K562 (cell line): ENCODE measurements around the gene TLN1. TPM values are rescaled to one million over a fixed set of nuclear protein-coding genes. Genes with fewer than 3 reads are reported as not detected.

Source experiments
- ATAC-seq: fragments of 200-7000 bp; cut with Tn5 transposase; 3 replicates; pipeline ENCODE4 v1.9.1; 2020; ENCODE audit warnings: moderate library complexity
- BruUV-seq: library from RNA; stranded (reverse); fragments of 400-500 nt; replicated peaks from 2 replicates; lab custom pipeline; 2021; lab: Mats Ljungman, UMichigan
- CTCF ChIA-PET: fragments of 300-600 bp; formaldehyde crosslinking; extraction: SDS; loops from one replicate; lab custom pipeline; 2021; ENCODE audit warnings: low intra/inter-chr PET ratio; lab: Yijun Ruan, JAX
- POLR2A ChIA-PET: fragments of 300-600, 350-650 bp; sonication (Branson Sonifier 250); formaldehyde crosslinking; extraction: SDS; loops from one replicate; lab custom pipeline; 2021; ENCODE audit warnings: antibody characterized with exemption, inconsistent platforms; lab: Yijun Ruan, JAX
- DNase-seq, 4 experiments: peaks; one replicate each; pipeline versions ENCODE4 v3.0.0 to v3.0.0-alpha.2; 2011 to 2018; ENCODE audit warnings: low spot score in 3 of 4, mixed read lengths in 3 of 4; ENCODE audit errors: extremely low read depth in 1 of 4
- FAIRE-seq: peaks from 2 replicates; lab custom pipeline; 2011; peaks lifted over from hg19 to GRCh38; lab: Jason Lieb, UNC
- H2AFZ ChIP-seq: 2 replicates; pipeline ENCODE4 v1.6.0; 2011; ENCODE audit warnings: low read depth, low read length, control low read depth, inconsistent platforms
- H3K27ac ChIP-seq: fragments of 200-600 bp; 3 replicates; pipeline ENCODE4 v1.8.0; 2011; ENCODE audit warnings: low read depth, mild to moderate bottlenecking, control low read depth, inconsistent platforms, low read length, moderate library complexity, mixed read lengths; ENCODE audit errors: extremely low read depth
- H3K27me3 ChIP-seq, 2 experiments: fragments of 300-600 bp in 1 of 2; 2 replicates in 1 of 2; 3 replicates in 1 of 2; pipeline versions ENCODE4 v1.6.0 to v1.8.0; 2011; ENCODE audit warnings: inconsistent platforms in 2 of 2, low read length in 2 of 2, mild to moderate bottlenecking in 1 of 2, mixed read lengths in 1 of 2, moderate library complexity in 1 of 2; ENCODE audit not compliant: control insufficient read depth in 2 of 2, insufficient read depth in 2 of 2
- H3K36me3 ChIP-seq: fragments of 300-600 bp; 3 replicates; pipeline ENCODE4 v1.8.0; 2011; ENCODE audit warnings: mild to moderate bottlenecking, low read length, inconsistent platforms; ENCODE audit not compliant: control insufficient read depth, insufficient read depth
- H3K4me1 ChIP-seq, 2 experiments: fragments of 200-600 bp in 1 of 2; replicated peaks in 1 of 2; 2 replicates in 1 of 2; 3 replicates in 1 of 2; pipeline versions ENCODE4 v1.5.1 to v1.8.0; 2011; ENCODE audit warnings: inconsistent platforms in 2 of 2, low read length in 2 of 2, mild to moderate bottlenecking in 1 of 2, mixed read lengths in 1 of 2, moderate library complexity in 1 of 2; ENCODE audit not compliant: control insufficient read depth in 2 of 2, insufficient read depth in 2 of 2
- H3K4me2 ChIP-seq: 2 replicates; pipeline ENCODE4 v1.6.1; 2011; ENCODE audit warnings: low read length, control low read depth, inconsistent platforms, mixed read lengths; ENCODE audit not compliant: insufficient read depth
- H3K4me3 ChIP-seq: fragments of 200-600 bp; sonication (generic), shearing (Covaris generic); 2 replicates; pipeline ENCODE4 v1.5.1; 2016; ENCODE audit warnings: control low read depth, inconsistent platforms
- H3K79me2 ChIP-seq: fragments of 200-600 bp; 3 replicates; pipeline ENCODE4 v1.8.0; 2011; ENCODE audit warnings: low read length, inconsistent platforms; ENCODE audit not compliant: control insufficient read depth, insufficient read depth
- H3K9ac ChIP-seq, 2 experiments: 2 replicates each; pipeline versions ENCODE4 v1.6.0 to v1.6.1; 2011; ENCODE audit warnings: low read depth in 2 of 2, low read length in 2 of 2, control low read depth in 1 of 2, inconsistent platforms in 1 of 2, mild to moderate bottlenecking in 1 of 2, mixed read lengths in 1 of 2; ENCODE audit not compliant: insufficient read depth in 1 of 2
- H3K9me1 ChIP-seq: one replicate; pipeline ENCODE4 v1.6.0; 2011; ENCODE audit warnings: inconsistent platforms, mild to moderate bottlenecking, low read length, moderate library complexity; ENCODE audit not compliant: control insufficient read depth, insufficient read depth
- H3K9me3 ChIP-seq: replicated peaks from 2 replicates; pipeline ENCODE4 v1.5.1; 2011; ENCODE audit warnings: low read depth, low read length, inconsistent platforms; ENCODE audit not compliant: control insufficient read depth, insufficient read depth
- H4K20me1 ChIP-seq: replicated peaks from 2 replicates; pipeline ENCODE4 v1.6.1; 2011; ENCODE audit warnings: low read length, inconsistent platforms, mixed read lengths; ENCODE audit not compliant: control insufficient read depth, insufficient read depth
- AFF1 ChIP-seq, 2 experiments: fragments of 450-650 bp; IDR thresholded peaks; 2 replicates each; pipeline ENCODE4 v1.6.1; 2018; ENCODE audit warnings: mild to moderate bottlenecking in 2 of 2, low read depth in 1 of 2; ENCODE audit not compliant: partially characterized antibody in 2 of 2
- CREB3L1 ChIP-seq: fragments of 450-650 bp; IDR thresholded peaks from 2 replicates; pipeline ENCODE4 v1.6.1; 2014; ENCODE audit warnings: low read depth, mild to moderate bottlenecking, moderate library complexity, borderline replicate concordance
- GABPA ChIP-seq: fragments of 200-800 bp; sonication (Bioruptor generic); conservative IDR thresholded peaks from 2 replicates; pipeline ENCODE4 v1.6.1; 2016; ENCODE audit warnings: low read depth, missing genetic modification characterization, missing compliant biosample characterization
- GTF3C2 ChIP-seq: IDR thresholded peaks from 3 replicates; pipeline ENCODE4 v1.6.1; 2011; ENCODE audit warnings: borderline replicate concordance, mild to moderate bottlenecking, moderate library complexity; ENCODE audit not compliant: insufficient read length; ENCODE audit errors: extremely low read depth
- HDAC2 ChIP-seq: fragments of 450-650 bp; IDR thresholded peaks from 2 replicates; pipeline ENCODE4 v1.6.1; 2016; ENCODE audit warnings: mild to moderate bottlenecking
- HMGN3 ChIP-seq: IDR thresholded peaks from 2 replicates; pipeline ENCODE4 v1.6.1; 2011; ENCODE audit warnings: borderline replicate concordance, low read depth, mild to moderate bottlenecking, mixed read lengths, low read length; ENCODE audit not compliant: insufficient read length; ENCODE audit errors: extremely low read depth
- MTA1 ChIP-seq: fragments of 450-650 bp; IDR thresholded peaks from 2 replicates; pipeline ENCODE4 v1.6.1; 2017; ENCODE audit warnings: borderline replicate concordance
- POLR2B ChIP-seq: fragments of 450-650 bp; IDR thresholded peaks from 2 replicates; pipeline ENCODE4 v1.6.1; 2018; ENCODE audit warnings: low read depth; ENCODE audit not compliant: partially characterized antibody
- POLR2G ChIP-seq: fragments of 200-400 bp; formaldehyde crosslinking; IDR thresholded peaks from 2 replicates; pipeline ENCODE4 v1.6.1; 2017; ENCODE audit warnings: low read depth, mild to moderate bottlenecking, antibody characterized with exemption, low read length, moderate library complexity
- SP1 ChIP-seq: sonication (generic); formaldehyde crosslinking; IDR thresholded peaks from 2 replicates; pipeline ENCODE4 v1.8.1; 2022; ENCODE audit warnings: mild to moderate bottlenecking, missing genetic modification reagents
- WGBS: fragments of 100-300 bp; shearing (Covaris generic); methylation state at CpG from one replicate; pipeline ENCODE4 v1.1.6; 2016; ENCODE audit warnings: low coverage, mixed read lengths; ENCODE audit not compliant: insufficient coverage; ENCODE audit errors: missing lambda C conversion rate; 5-methylcytosine and 5-hydroxymethylcytosine counted together
- in situ Hi-C: fragments of 300-500 bp; cut with MboI; formaldehyde crosslinking; loops from 4 replicates; pipeline ENCODE4 v1.15.0; 2018; ENCODE audit warnings: inconsistent platforms, mixed read lengths
- intact Hi-C: fragments of 100-400 bp; cut with micrococcal nuclease; formaldehyde crosslinking; loops from 2 replicates; pipeline ENCODE4 v1.14.2; 2022
- polyA plus RNA-seq, 8 experiments: library from polyadenylated mRNA; depleted of rRNA in 4 of 8; stranded (reverse) in 5 of 8; unstranded in 3 of 8; fragments of >200 nt; fragmentation: Nextera tagmentation in 2 of 8; fragmentation: Illumina TruSeq in 1 of 8; extraction: Ambion mirVana in 2 of 8; extraction: Trizol in 1 of 8; gene quantifications; 2 replicates each; pipeline versions ENCODE4 v1.2.1 to v1.2.3, GENCODE V29; 2011 to 2014; ENCODE audit warnings: inconsistent platforms in 1 of 8, missing spikeins in 1 of 8
- total RNA-seq, 7 experiments: library from RNA; depleted of rRNA in 6 of 7; stranded (reverse); fragments of >200 nt in 6 of 7; fragmentation: Illumina TruSeq in 2 of 7; extraction: Trizol in 2 of 7; gene quantifications; 2 replicates each; pipeline versions ENCODE4 v1.2.1 to v1.2.3, GENCODE V29; 2011 to 2021; ENCODE audit warnings: low replicate concordance in 1 of 7

TLN1 gene
- total and polyA plus RNA-seq, 9 of the 15 experiments (the other 6 are each of a cell fraction or from before 2014, with no cell fraction given) = 3.6 to 240 (median 54.8) TPM

- Histone ChIP-seq H2AFZ (peak overlapping the region; percentile 91), H3K4me3 (peak overlapping the region; percentile 89), H3K27ac (peak overlapping the region; percentile 91), H3K4me2 (peak overlapping the region; percentile 86), H3K27me3 (no peaks in the 10 kb centered on the region), H3K4me1 (peaks cover 4 to 9% of the 10 kb centered on the region in 2 experiments; a peak in 3 of 5 replicates), H3K9me3 (no peaks in the 10 kb centered on the region), H3K36me3 (peaks cover 19% of the 10 kb centered on the region; the same call in 2 of the 3 replicates), H4K20me1 (no peaks in the 10 kb centered on the region), H3K9ac (peak overlapping the region; percentile 92 to 98), H3K9me1 (no peaks in the 10 kb centered on the region), H3K79me2 (peaks cover 34% of the 10 kb centered on the region)
- 20% methylated on average over 13 of the region's 48 CpGs for WGBS
- FAIRE-seq = peak; percentile 85
- ChIA-PET CTCF (interaction anchor here (0.7 kb wide), 1 partner anchor 153 kb away, joined by 3 read pairs; no protein-coding TSS in a partner anchor), POLR2A (interaction anchor here (0.8 to 1.7 kb wide), 3 partner anchors 19 to 24 kb away, joined by 4 to 5 read pairs (median 4); partner anchors contain the start of genes CREB3 and TLN1)
- no TSS peak for BruUV-seq
- in situ Hi-C loops = no loop called here
- peak; percentile 61 to 84 (median 65) for DNase-seq
- ATAC-seq = peak; percentile 91
- intact Hi-C loops = no loop called here
- peak; percentile 82 for TF ChIP-seq POLR2G
- peak; percentile 49 for TF ChIP-seq SP1 (CRISPR knock-in tag)
- TF ChIP-seq GTF3C2 = no peak
- peak; percentile 42 for TF ChIP-seq POLR2B
- 0 out of 2 replicates have a peak, but pooled peaks have one; percentile 50 for TF ChIP-seq CREB3L1
- 0 out of 2 replicates have a peak, but pooled peaks have one; percentile 39 for TF ChIP-seq HDAC2
- TF ChIP-seq GABPA = 0 out of 2 replicates have a peak, but pooled peaks have one; percentile 57
- TF ChIP-seq MTA1 = peak; percentile 30; the same call in 1 of the 2 replicates
- no peak for TF ChIP-seq AFF1 (IDR thresholded peaks at IDR 0.05; ENCODE audit: low read depth in 1 of 2, partially characterized antibody in 2 of 2)
- TF ChIP-seq HMGN3 = peak; percentile 34
Measured at GRCh38 chr9:35756275-35757225, 24.6 kb upstream of the TLN1 start.
